ENCODE measurements around the gene CD48. TPM values are rescaled to one million over a fixed set of nuclear protein-coding genes. Genes with fewer than 3 reads are reported as not detected.

CD48 gene
- polyA plus RNA-seq, 3 donors: 356 to 688 (median 363) TPM

- Mint-ChIP-seq H3K27ac (peak overlapping the region in 2 of 7 donors; percentile 1 to 8), H3K4me3 (no peak overlapping the region)
- intact Hi-C loops (cut with micrococcal nuclease): loop anchor here in 1 of 2 donors (10.0 kb wide), 1 partner anchor 111 kb away; no protein-coding TSS in a partner anchor
Observed at GRCh38 chr1:160723332-160723731, 11.7 kb upstream of the CD48 start.

DNA sequence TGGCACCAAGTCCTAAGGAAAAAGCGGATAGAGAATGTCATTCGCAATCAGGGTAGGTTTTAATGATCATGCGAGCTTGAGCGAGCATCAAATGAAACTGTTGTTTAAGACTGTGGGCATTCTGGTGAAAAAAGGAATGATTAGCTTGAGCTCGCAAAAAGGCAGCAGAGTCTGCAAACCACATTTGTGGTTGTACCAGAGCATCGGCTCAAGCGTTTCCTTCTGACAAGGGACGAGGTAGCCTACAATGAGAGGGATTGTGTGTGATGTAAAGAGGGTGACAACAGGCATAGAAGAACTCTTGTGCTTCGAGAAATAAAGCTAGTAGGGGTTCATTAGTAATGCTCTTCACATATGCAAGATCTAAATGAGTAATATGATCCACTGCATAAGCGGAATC is 11.1 kb upstream of the CD48 start:
- Histone ChIP-seq H3K36me3 (replicated peaks in 1 of 2; ENCODE audit: control insufficient read depth in 1 of 2, insufficient read depth in 2 of 2, low read length in 2 of 2) (no peaks in the 10 kb centered on the region), H3K9ac (ENCODE audit: insufficient read depth, low read length, poor library complexity, severe bottlenecking) (no peak overlapping the region), H3K4me2 (replicated peaks; ENCODE audit: extremely low read depth, low read length, poor library complexity, severe bottlenecking) (no peak overlapping the region), H3K79me2 (ENCODE audit: insufficient read depth, low read length) (no peaks in the 10 kb centered on the region), H2AFZ (ENCODE audit: insufficient read depth, low read depth, low read length, poor library complexity, severe bottlenecking) (peak overlapping the region; percentile 7), H3K9me3 (replicated peaks in 1 of 2; ENCODE audit: control insufficient read depth in 1 of 2, insufficient read depth in 1 of 2, low read length in 2 of 2) (no peaks in the 10 kb centered on the region), H4K20me1 (ENCODE audit: insufficient read depth, low read length) (no peaks in the 10 kb centered on the region), H3K4me1 (ENCODE audit: control insufficient read depth in 1 of 2, insufficient read depth in 2 of 2, low read length in 2 of 2) (peaks cover 73 to 83% of the 10 kb centered on the region in 2 donors), H3K4me3 (replicated peaks in 1 of 3; ENCODE audit: low read depth in 2 of 3, low read length in 3 of 3) (no peak overlapping the region), H3K27ac (ENCODE audit: low read depth in 1 of 2, low read length in 2 of 2) (no peak overlapping the region), H3K27me3 (ENCODE audit: control insufficient read depth in 2 of 2, insufficient read depth in 2 of 2, low read length in 2 of 2) (no peaks in the 10 kb centered on the region)
- Mint-ChIP-seq H3K36me3 (no peaks in the 10 kb centered on the region), H3K27ac (peak overlapping the region in 2 of 7 donors; percentile 4 to 84), H3K4me3 (peak overlapping the region in 1 of 2 donors; percentile 43), H3K4me1 (peaks cover 55% of the 10 kb centered on the region), H3K27me3 (ENCODE audit: low read depth in 3 of 3) (no peaks in the 10 kb centered on the region), H3K9me3 (peaks cover 0 to 1% (median 0%) of the 10 kb centered on the region in 7 donors)
- intact Hi-C loops (cut with micrococcal nuclease): loop anchor here in 1 of 2 donors (10.0 kb wide), 1 partner anchor 112 kb away; no protein-coding TSS in a partner anchor
- 50% methylated on average over 7 of the region's 10 CpGs for WGBS (ENCODE audit: insufficient coverage)
- DNase-seq: no peak
- no peak for TF ChIP-seq CTCF (IDR thresholded peaks at IDR 0.05)

More at GRCh38 chr1:160723332-160723731, 11.7 kb upstream of the CD48 start:
- Histone ChIP-seq H3K4me3 (replicated peaks in 1 of 3; ENCODE audit: low read depth in 2 of 3, low read length in 3 of 3) (no peak overlapping the region), H3K27ac (ENCODE audit: low read depth in 1 of 2, low read length in 2 of 2) (no peak overlapping the region), H3K4me1 (ENCODE audit: control insufficient read depth in 1 of 2, insufficient read depth in 2 of 2, low read length in 2 of 2) (peaks cover 71 to 82% of the 10 kb centered on the region in 2 donors), H3K4me2 (replicated peaks; ENCODE audit: extremely low read depth, low read length, poor library complexity, severe bottlenecking) (no peak overlapping the region), H3K79me2 (ENCODE audit: insufficient read depth, low read length) (no peaks in the 10 kb centered on the region), H3K36me3 (replicated peaks in 1 of 2; ENCODE audit: control insufficient read depth in 1 of 2, insufficient read depth in 2 of 2, low read length in 2 of 2) (no peaks in the 10 kb centered on the region), H3K9me3 (replicated peaks in 1 of 2; ENCODE audit: control insufficient read depth in 1 of 2, insufficient read depth in 1 of 2, low read length in 2 of 2) (no peaks in the 10 kb centered on the region), H3K9ac (ENCODE audit: insufficient read depth, low read length, poor library complexity, severe bottlenecking) (no peak overlapping the region), H2AFZ (ENCODE audit: insufficient read depth, low read depth, low read length, poor library complexity, severe bottlenecking) (no peak overlapping the region), H3K27me3 (ENCODE audit: control insufficient read depth in 2 of 2, insufficient read depth in 2 of 2, low read length in 2 of 2) (no peaks in the 10 kb centered on the region), H4K20me1 (ENCODE audit: insufficient read depth, low read length) (no peaks in the 10 kb centered on the region)
- Mint-ChIP-seq H3K4me1 (peaks cover 49% of the 10 kb centered on the region), H3K9me3 (peaks cover 0 to 1% (median 0%) of the 10 kb centered on the region in 7 donors), H3K36me3 (no peaks in the 10 kb centered on the region), H3K27me3 (ENCODE audit: low read depth in 3 of 3) (no peaks in the 10 kb centered on the region)
- WGBS (ENCODE audit: insufficient coverage): 80% methylated on average over 1 of the region's 2 CpGs
- no peak for TF ChIP-seq CTCF (IDR thresholded peaks at IDR 0.05)
- no peak for DNase-seq

Data from CD14-positive monocyte (primary cell).